AG04450 (cell line): Measurements from ENCODE around the gene USH2A. TPM values are rescaled to one million over a fixed set of nuclear protein-coding genes. Genes with fewer than 3 reads are reported as not detected.
A peak's percentile ranks its signal among the peaks of the same experiment; 100 is the strongest.

Experiments
- CTCF ChIA-PET: fragments of 300-600, 350-600 bp; formaldehyde crosslinking; extraction: SDS; loops from one replicate; lab custom pipeline; 2022; ENCODE audit warnings: antibody characterized with exemption, inconsistent platforms; lab: Charles Lee
- POLR2A ChIA-PET: fragments of 350-600 bp; formaldehyde crosslinking; extraction: SDS; loops from one replicate; lab custom pipeline; 2021; ENCODE audit warnings: antibody characterized with exemption, inconsistent platforms; lab: Yijun Ruan, JAX
- DNase-seq: peaks from one replicate; pipeline ENCODE4 v3.0.0-alpha.2; 2011; ENCODE audit warnings: low read depth, low spot score
- H3K27ac ChIP-seq: one replicate; pipeline ENCODE4 v1.5.1; 2012; ENCODE audit warnings: low read depth, low read length, control low read depth
- H3K27me3 ChIP-seq: one replicate; pipeline ENCODE4 v1.6.0; 2012; ENCODE audit warnings: low read length; ENCODE audit not compliant: control insufficient read depth, insufficient read depth
- H3K4me3 ChIP-seq: 2 replicates; pipeline ENCODE4 v1.5.1; 2011; ENCODE audit warnings: mild to moderate bottlenecking, low read depth, low read length, control low read depth
- H3K9me3 ChIP-seq: 2 replicates; pipeline ENCODE4 v1.5.1; 2012; ENCODE audit warnings: low read length; ENCODE audit not compliant: control insufficient read depth, insufficient read depth
- CTCF ChIP-seq: IDR thresholded peaks from 2 replicates; pipeline ENCODE4 v1.5.1; 2011; ENCODE audit warnings: low read depth, low read length, control low read depth, inconsistent platforms
- polyA plus RNA-seq: library from polyadenylated mRNA; depleted of rRNA; stranded (reverse); fragments of >200 nt; gene quantifications from 2 replicates; pipeline ENCODE4 v1.2.3, GENCODE V29; 2011

The USH2A gene
- polyA plus RNA-seq, 1 experiment = 0.01 TPM

- Histone ChIP-seq H3K27me3 (no peaks in the 10 kb centered on the region), H3K9me3 (no peaks in the 10 kb centered on the region), H3K4me3 (no peak overlapping the region), H3K27ac (no peak overlapping the region)
- CTCF ChIA-PET = interaction anchor here (2.0 kb wide), 1 partner anchor 19 kb away, joined by 9 read pairs; no protein-coding TSS in a partner anchor
- no peak for TF ChIP-seq CTCF
- DNase-seq = no peak
- POLR2A ChIA-PET = no interaction called here
Measured at GRCh38 chr1:216201946-216202345, 221.3 kb downstream of the USH2A start.

GRCh38 chr1:216200941-216201340 is 222.3 kb downstream of the USH2A start:
- Histone ChIP-seq H3K27me3 (no peaks in the 10 kb centered on the region), H3K4me3 (no peak overlapping the region), H3K9me3 (no peaks in the 10 kb centered on the region), H3K27ac (no peak overlapping the region)
- POLR2A ChIA-PET = no interaction called here
- CTCF ChIA-PET = interaction anchor here (1.4 kb wide), 1 partner anchor 20 kb away, joined by 3 read pairs; no protein-coding TSS in a partner anchor
- no peak for TF ChIP-seq CTCF
- no peak for DNase-seq

- no peaks in the 10 kb centered on the region for H3K27me3 ChIP-seq
- H3K9me3 ChIP-seq = no peaks in the 10 kb centered on the region
- H3K27ac ChIP-seq = no peak overlapping the region
- no peak overlapping the region for H3K4me3 ChIP-seq
- DNase-seq = no peak
- ChIA-PET CTCF (interaction anchor here (0.7 to 4.3 kb wide), 2 partner anchors 26 to 337 kb away, joined by 3 to 16 read pairs; no protein-coding TSS in a partner anchor), POLR2A (no interaction called here)
- TF ChIP-seq CTCF = no peak
Measured at GRCh38 chr1:216194721-216195120, 228.5 kb downstream of the USH2A start.

GRCh38 chr1:216193839-216194443 is 229.3 kb downstream of the USH2A start:
- Histone ChIP-seq H3K27me3 (no peaks in the 10 kb centered on the region), H3K4me3 (no peak overlapping the region), H3K9me3 (no peaks in the 10 kb centered on the region), H3K27ac (no peak overlapping the region)
- ChIA-PET POLR2A (no interaction called here), CTCF (interaction anchor here (0.6 to 4.3 kb wide), 3 partner anchors 10 to 82 kb away, joined by 3 to 16 read pairs (median 4); no protein-coding TSS in a partner anchor)
- DNase-seq = no peak
- peak; percentile 34; the same call in 1 of the 2 replicates for TF ChIP-seq CTCF

GRCh38 chr1:216190438-216190837 is 232.8 kb downstream of the USH2A start:
- ChIA-PET CTCF (interaction anchor here (3.0 kb wide), 1 partner anchor 31 kb away, joined by 10 read pairs; no protein-coding TSS in a partner anchor), POLR2A (no interaction called here)
- no peak overlapping the region for H3K27ac ChIP-seq
- H3K27me3 ChIP-seq = no peaks in the 10 kb centered on the region
- no peaks in the 10 kb centered on the region for H3K9me3 ChIP-seq
- no peak for TF ChIP-seq CTCF
- no peak for DNase-seq
- no peak overlapping the region for H3K4me3 ChIP-seq
